SK-N-MC (cell line): ENCODE measurements around the gene MCC.

ENCODE experiments used
- DNase-seq: peaks from one replicate; pipeline ENCODE4 v3.0.0-alpha.2; 2011; ENCODE audit warnings: low read depth, low spot score
- H3K27ac ChIP-seq: fragments of 200-600 bp; sonication (generic); 2 replicates; pipeline ENCODE4 v1.5.1; 2016; ENCODE audit warnings: mixed run types
- H3K36me3 ChIP-seq: fragments of 200-600 bp; sonication (generic); 2 replicates; pipeline ENCODE4 v1.6.1; 2017; ENCODE audit warnings: antibody characterized with exemption, low read length, mixed read lengths; ENCODE audit not compliant: insufficient read depth
- H3K4me3 ChIP-seq: fragments of 200-600 bp; sonication (generic); 2 replicates; pipeline ENCODE4 v1.5.1; 2016
- H3K9ac ChIP-seq: fragments of 200-600 bp; sonication (generic); 2 replicates; pipeline ENCODE4 v1.8.0; 2017; ENCODE audit warnings: mixed run types, mixed read lengths; ENCODE audit not compliant: insufficient read length
- H3K9me3 ChIP-seq: fragments of 200-600 bp; sonication (generic); 2 replicates; pipeline ENCODE4 v1.6.1; 2017; ENCODE audit warnings: low read depth, mild to moderate bottlenecking, antibody characterized with exemption, low read length, moderate library complexity, mixed read lengths
- EZH2 ChIP-seq: fragments of 200-600 bp; sonication (generic); IDR thresholded peaks from one replicate; pipeline ENCODE4 v1.6.1; 2017; ENCODE audit warnings: antibody characterized with exemption
- FOXP2 ChIP-seq: optimal IDR thresholded peaks from 2 replicates; pipeline ENCODE3; 2011; ENCODE audit warnings: mild to moderate bottlenecking, moderate library complexity; ENCODE audit not compliant: insufficient read depth; ENCODE audit errors: extremely low read length, control extremely low read depth
- POLR2AphosphoS5 ChIP-seq: IDR thresholded peaks from 2 replicates; pipeline ENCODE4 v1.6.1; 2012; ENCODE audit warnings: mild to moderate bottlenecking, low read depth, low read length, borderline replicate concordance

MCC gene

GRCh38 chr5:113150221-113150620, 338.0 kb downstream of the MCC start:
- no peak overlapping the region for H3K27ac ChIP-seq
- DNase-seq = no peak

GRCh38 chr5:113147537-113147936, 340.7 kb downstream of the MCC start:
- no peak for DNase-seq
- Histone ChIP-seq H3K9ac (no peak overlapping the region), H3K9me3 (no peaks in the 10 kb centered on the region), H3K27ac (no peak overlapping the region), H3K36me3 (no peaks in the 10 kb centered on the region), H3K4me3 (no peak overlapping the region)
- no peak for TF ChIP-seq EZH2
- no peak for TF ChIP-seq POLR2AphosphoS5
- TF ChIP-seq FOXP2 = no peak

More at GRCh38 chr5:113150221-113150620, 338.0 kb downstream of the MCC start:
- Histone ChIP-seq H3K9ac (no peak overlapping the region), H3K36me3 (no peaks in the 10 kb centered on the region), H3K9me3 (no peaks in the 10 kb centered on the region), H3K4me3 (no peak overlapping the region)
- TF ChIP-seq POLR2AphosphoS5 (no peak), FOXP2 (no peak), EZH2 (no peak)

- Histone ChIP-seq H3K9me3 (no peaks in the 10 kb centered on the region), H3K4me3 (no peak overlapping the region), H3K27ac (no peak overlapping the region), H3K9ac (no peak overlapping the region), H3K36me3 (no peaks in the 10 kb centered on the region)
- DNase-seq = no peak
- TF ChIP-seq FOXP2 (no peak), POLR2AphosphoS5 (no peak), EZH2 (no peak)
These were observed 341.1 kb downstream of the MCC start for GRCh38 chr5:113147101-113147508.

GRCh38 chr5:113145757-113146387, 342.4 kb downstream of the MCC start:
- DNase-seq = no peak
- TF ChIP-seq FOXP2 (no peak), POLR2AphosphoS5 (no peak), EZH2 (no peak)
- Histone ChIP-seq H3K9ac (no peak overlapping the region), H3K9me3 (no peaks in the 10 kb centered on the region), H3K4me3 (no peak overlapping the region), H3K27ac (no peak overlapping the region), H3K36me3 (no peaks in the 10 kb centered on the region)

GRCh38 chr5:113142186-113142585, 346.1 kb downstream of the MCC start:
- H3K27ac ChIP-seq = no peak overlapping the region; the same call in 1 of the 2 replicates
- no peak overlapping the region for H3K9ac ChIP-seq
- H3K4me3 ChIP-seq = no peak overlapping the region
- H3K36me3 ChIP-seq = no peaks in the 10 kb centered on the region
- DNase-seq = no peak
- no peak for TF ChIP-seq FOXP2
- TF ChIP-seq POLR2AphosphoS5 = no peak
- no peak for TF ChIP-seq EZH2
- no peaks in the 10 kb centered on the region for H3K9me3 ChIP-seq

- Histone ChIP-seq H3K4me3 (peak overlapping the region; percentile 49), H3K27ac (peak overlapping the region; percentile 34; the same call in 1 of the 2 replicates), H3K36me3 (no peaks in the 10 kb centered on the region), H3K9me3 (no peaks in the 10 kb centered on the region), H3K9ac (no peak overlapping the region)
- peak; percentile 81 for DNase-seq
- no peak for TF ChIP-seq EZH2
- no peak for TF ChIP-seq POLR2AphosphoS5
- TF ChIP-seq FOXP2 = no peak
These were observed 347.2 kb downstream of the MCC start for GRCh38 chr5:113140837-113141671.

GRCh38 chr5:113133211-113133975, 354.9 kb downstream of the MCC start:
- TF ChIP-seq EZH2 (no peak), POLR2AphosphoS5 (no peak), FOXP2 (no peak)
- H3K36me3 ChIP-seq = no peaks in the 10 kb centered on the region
- H3K9me3 ChIP-seq = no peaks in the 10 kb centered on the region
- no peak overlapping the region for H3K27ac ChIP-seq
- no peak for DNase-seq
- H3K9ac ChIP-seq = no peak overlapping the region
- H3K4me3 ChIP-seq = no peak overlapping the region

- Histone ChIP-seq H3K27ac (no peak overlapping the region), H3K36me3 (no peaks in the 10 kb centered on the region), H3K9me3 (no peaks in the 10 kb centered on the region), H3K4me3 (no peak overlapping the region), H3K9ac (no peak overlapping the region)
- DNase-seq = no peak
- TF ChIP-seq POLR2AphosphoS5 (no peak), EZH2 (no peak)
These were observed 355.7 kb downstream of the MCC start for GRCh38 chr5:113132564-113132963.
